ENCODE results near the gene DOCK2. TPM values are rescaled to one million over a fixed set of nuclear protein-coding genes. Genes with fewer than 3 reads are reported as not detected.

The DOCK2 gene
- total and polyA plus RNA-seq, 2 of the 8 experiments (the other 6 are each of a cell fraction or from before 2014, with no cell fraction given): 3.9 to 5.7 TPM

GRCh38 chr5:169814522-169814921 lies 177.4 kb downstream of the DOCK2 start:
- Histone ChIP-seq H3K27me3 (replicated peaks in 1 of 4; ENCODE audit: control insufficient read depth in 3 of 4, extremely low read depth in 1 of 4, insufficient read depth in 3 of 4, low read length in 3 of 4) (peaks cover 0 to 2% (median 0%) of the 10 kb centered on the region in 4 experiments; a peak in 1 of 7 replicates), H2BK5ac (ENCODE audit: low read depth, low read length) (no peak overlapping the region), H3K56ac (replicated peaks; ENCODE audit: insufficient read length, low read depth, low read length) (no peak overlapping the region), H2AK5ac (ENCODE audit: low read depth, low read length) (no peak overlapping the region), H3K4me1 (replicated peaks in 1 of 4; ENCODE audit: control insufficient read depth in 3 of 4, insufficient read depth in 4 of 4, low read length in 3 of 4) (peaks cover 2 to 17% (median 16%) of the 10 kb centered on the region in 4 experiments), H3K4me2 (ENCODE audit: insufficient read depth in 1 of 2, low read depth in 2 of 2, low read length in 2 of 2) (no peak overlapping the region), H3K36me3 (ENCODE audit: control insufficient read depth in 2 of 4, insufficient read depth in 4 of 4, low read length in 3 of 4) (no peaks in the 10 kb centered on the region), H3K14ac (ENCODE audit: insufficient read length) (no peak overlapping the region), H3K23me2 (ENCODE audit: low read depth, low read length) (0 out of 2 replicates have a peak, but pooled peaks cover 1% of the 10 kb centered on the region), H2BK20ac (ENCODE audit: low read length) (no peak overlapping the region), H3K18ac (ENCODE audit: extremely low read depth, low read length) (no peak overlapping the region), H3K79me1 (ENCODE audit: low read depth, low read length) (no peaks in the 10 kb centered on the region), H3K4me3 (ENCODE audit: extremely low read depth in 1 of 4, insufficient read depth in 2 of 4, low read depth in 3 of 4, low read length in 4 of 4) (no peak overlapping the region), H4K91ac (replicated peaks; ENCODE audit: insufficient read length, low read length) (no peak overlapping the region), H2BK12ac (ENCODE audit: low read depth, low read length) (no peak overlapping the region), H2BK15ac (ENCODE audit: low read length) (no peak overlapping the region), H3K9me3 (ENCODE audit: insufficient read depth in 2 of 2, low read depth in 1 of 2, low read length in 1 of 2) (peaks cover 0 to under 1% of the 10 kb centered on the region in 2 experiments; a peak in 1 of 4 replicates), H3K23ac (ENCODE audit: insufficient read length) (no peak overlapping the region), H3K9ac (replicated peaks in 1 of 4; ENCODE audit: extremely low read depth in 1 of 4, low read depth in 3 of 4, low read length in 3 of 4) (no peak overlapping the region), H3K27ac (ENCODE audit: low read depth, low read length) (no peak overlapping the region), H4K20me1 (replicated peaks in 1 of 2; ENCODE audit: control insufficient read depth in 1 of 2, insufficient read depth in 2 of 2, low read length in 2 of 2) (no peaks in the 10 kb centered on the region), H3K79me2 (ENCODE audit: control insufficient read depth in 1 of 2, insufficient read depth in 2 of 2, low read length in 2 of 2) (no peaks in the 10 kb centered on the region), H2AFZ (ENCODE audit: low read length) (no peak overlapping the region), H3K4ac (replicated peaks; ENCODE audit: insufficient read length, low read depth, low read length) (no peak overlapping the region), H4K8ac (ENCODE audit: extremely low read depth, insufficient read depth, low read length) (no peak overlapping the region), H4K5ac (ENCODE audit: insufficient read length, low read depth, low read length) (no peak overlapping the region), H2BK120ac (replicated peaks; ENCODE audit: low read depth, low read length) (no peak overlapping the region)
- WGBS, 2 experiments (ENCODE audit: extremely low coverage in 1 of 2, insufficient coverage in 1 of 2, insufficient read length in 1 of 2, insufficient replicate concordance in 2 of 2, low coverage in 1 of 2, low lambda C conversion rate in 2 of 2, missing lambda C conversion rate in 1 of 2): 80% methylated on average over 1 of the region's 1 CpG; no CpG with 5 or more reads in 1 of the 2 experiments
- ChIA-PET POLR2A (ENCODE audit: partially characterized antibody) (no interaction called here), CTCF (ENCODE audit: partially characterized antibody) (no interaction called here)
- TF ChIP-seq TAF7 (optimal IDR thresholded peaks at IDR 0.05; ENCODE audit: borderline replicate concordance, low read depth, low read length) (no peak), KDM4A (IDR thresholded peaks at IDR 0.05; ENCODE audit: low read depth, low read length, severe bottlenecking) (no peak), TEAD4 (IDR thresholded peaks at IDR 0.05; ENCODE audit: low read depth, low read length) (no peak), FOSL1 (IDR thresholded peaks at IDR 0.05; ENCODE audit: insufficient read depth, low read depth, low read length) (no peak), TAF1 (IDR thresholded peaks at IDR 0.05; ENCODE audit: low read depth, low read length) (no peak), POLR2AphosphoS5 (IDR thresholded peaks at IDR 0.05; ENCODE audit: low read depth, low read length) (no peak), EZH2 (IDR thresholded peaks at IDR 0.05; ENCODE audit: low read depth, low read length, severe bottlenecking) (no peak), ASH2L (IDR thresholded peaks at IDR 0.05; ENCODE audit: low read length) (no peak)
- no peak for FAIRE-seq
- no peak for DNase-seq (ENCODE audit: low read depth in 1 of 2, low spot score in 2 of 2)
